HFF-Myc (cell line): ENCODE measurements around the gene FUT9.

Experiments
- DNase-seq: peaks from one replicate; pipeline ENCODE4 v3.0.0-alpha.2; 2011; ENCODE audit warnings: low read depth; ENCODE audit errors: extremely low read depth
- H3K4me3 ChIP-seq: replicated peaks from 2 replicates; pipeline ENCODE4 v1.5.1; 2011; ENCODE audit warnings: low read depth, mild to moderate bottlenecking, control low read depth, low read length
- CTCF ChIP-seq: IDR thresholded peaks from 2 replicates; pipeline ENCODE4 v1.5.1; 2012; ENCODE audit warnings: mild to moderate bottlenecking, low read depth, low read length, control low read depth; ENCODE audit errors: missing control alignments

The FUT9 gene

DNA sequence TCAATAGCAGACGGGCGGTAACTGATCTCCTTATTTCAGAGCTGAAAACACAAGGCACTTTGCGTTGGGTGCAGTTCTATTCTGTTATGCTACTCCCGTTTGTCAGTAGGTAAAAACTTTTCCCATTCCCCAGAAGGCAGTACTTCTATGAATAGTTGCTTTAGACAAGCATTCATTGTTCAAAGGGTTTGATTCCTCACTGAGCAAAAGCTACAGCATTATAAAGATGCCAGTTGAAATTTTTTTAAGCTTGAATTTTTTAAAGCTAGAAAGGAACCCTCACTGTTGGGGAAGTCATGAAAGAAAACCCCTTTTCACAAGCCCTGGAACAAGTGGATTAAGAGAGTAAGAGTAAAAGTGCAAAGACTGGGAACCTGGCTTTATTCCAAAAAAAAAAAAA is 42.3 kb downstream of the FUT9 start:
- no peak for TF ChIP-seq CTCF
- H3K4me3 ChIP-seq, result no peak overlapping the region

DNA sequence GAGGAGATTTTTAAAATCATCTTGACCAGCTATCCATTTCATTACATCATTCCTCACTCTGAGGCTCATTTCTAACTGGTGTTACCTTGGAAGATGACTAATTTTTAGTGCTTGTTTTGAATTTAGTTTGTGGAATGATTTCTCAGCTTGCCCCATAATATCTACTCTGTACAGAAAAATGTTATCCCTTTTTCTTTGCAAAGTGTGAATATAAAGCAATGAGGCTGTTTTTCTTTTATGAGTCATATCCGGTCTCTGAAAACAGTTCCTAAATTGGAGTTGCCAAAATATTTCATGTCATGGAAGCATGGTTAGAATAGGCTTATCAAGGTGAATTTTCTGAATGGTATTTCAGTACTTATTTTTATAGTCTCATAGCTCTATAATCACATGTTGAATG is 43.8 kb downstream of the FUT9 start:
- H3K4me3 ChIP-seq, result no peak overlapping the region
- no peak for DNase-seq
- no peak for TF ChIP-seq CTCF

More for the DNA sequence above, 42.3 kb downstream of the FUT9 start:
- no peak for DNase-seq

DNA sequence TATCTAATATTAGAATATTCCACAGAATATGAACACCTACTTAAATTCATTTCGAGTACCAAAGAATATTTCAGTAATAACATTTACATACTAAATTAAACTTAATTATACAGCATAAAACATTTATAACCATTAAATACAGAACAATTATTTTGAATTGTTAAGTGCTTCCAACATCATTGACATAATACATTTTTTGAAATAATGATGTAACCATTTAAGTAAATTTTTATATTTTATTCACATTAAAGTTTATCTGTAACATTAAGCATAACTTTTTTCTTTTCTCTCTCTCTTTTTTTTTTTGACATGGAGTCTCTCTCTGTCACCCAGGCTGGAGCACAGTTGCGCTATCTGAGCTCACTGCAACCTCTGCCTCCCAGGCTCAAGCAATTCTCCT is 44.5 kb downstream of the FUT9 start:
- no peak for DNase-seq

DNA sequence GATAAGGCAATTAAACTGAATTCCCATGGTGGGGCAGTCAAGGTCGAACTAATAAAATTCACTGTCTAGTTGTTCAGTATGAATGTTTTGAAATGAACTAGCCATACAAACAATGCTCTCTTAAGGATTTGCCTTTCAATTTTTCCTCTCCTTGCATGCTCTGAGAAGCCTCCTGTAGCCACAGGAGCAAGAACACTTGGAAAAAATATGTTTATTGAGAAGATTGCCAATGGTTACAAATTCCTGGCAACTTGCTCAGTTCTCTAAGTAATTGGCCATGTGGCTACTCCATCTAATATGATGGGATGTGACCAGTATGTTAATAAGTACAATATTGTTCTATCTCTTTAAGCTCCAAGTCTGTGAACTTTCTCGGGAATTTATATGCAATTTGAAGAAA is 49.4 kb downstream of the FUT9 start:
- H3K4me3 ChIP-seq, result no peak overlapping the region
- DNase-seq, result no peak
- TF ChIP-seq CTCF, result no peak

More for the DNA sequence above, 44.5 kb downstream of the FUT9 start:
- no peak overlapping the region for H3K4me3 ChIP-seq
- no peak for TF ChIP-seq CTCF

DNA sequence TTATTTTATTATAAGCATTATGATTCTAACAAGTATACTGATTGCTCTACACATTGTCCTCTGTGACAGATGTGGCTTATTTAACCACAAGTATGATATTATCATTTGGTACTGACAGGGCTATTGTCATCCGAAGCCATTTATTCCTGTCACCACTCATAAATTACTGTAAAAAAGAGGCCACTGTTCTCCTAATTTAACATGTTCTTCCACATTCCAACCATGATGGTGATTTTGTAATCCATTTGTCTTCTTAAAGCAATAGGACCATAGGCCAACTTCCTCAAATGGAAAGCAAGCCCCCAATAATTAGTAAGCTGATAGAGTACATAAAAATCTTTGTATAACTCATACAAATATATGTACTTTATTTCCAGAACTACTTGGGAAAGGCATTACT is 50.6 kb downstream of the FUT9 start:
- H3K4me3 ChIP-seq, result no peak overlapping the region
- no peak for TF ChIP-seq CTCF
- no peak for DNase-seq

GRCh38 chr6:96073555-96073954 is 57.8 kb downstream of the FUT9 start:
- no peak for DNase-seq
- no peak for TF ChIP-seq CTCF
- H3K4me3 ChIP-seq, result no peak overlapping the region

GRCh38 chr6:96074006-96074405 is 58.2 kb downstream of the FUT9 start:
- no peak for DNase-seq
- no peak for TF ChIP-seq CTCF

More at GRCh38 chr6:96074006-96074405, 58.2 kb downstream of the FUT9 start:
- H3K4me3 ChIP-seq, result no peak overlapping the region
